Thymus (tissue), 11 donors: ENCODE data around the gene ATF7. TPM values are rescaled to one million over a fixed set of nuclear protein-coding genes. Genes with fewer than 3 reads are reported as not detected.

Experiments
- DNase-seq, 9 donors: peaks; one replicate each; pipeline ENCODE4 v3.0.0-alpha.2; 2013; ENCODE audit warnings: low spot score in 9 of 9, low read depth in 6 of 9, missing footprints in 1 of 9
- H3K27ac ChIP-seq, 2 donors: one replicate each; pipeline ENCODE4 v1.5.1; 2013; ENCODE audit warnings: control low read depth in 1 of 2, low read depth in 1 of 2, low read length in 1 of 2, mild to moderate bottlenecking in 1 of 2, moderate library complexity in 1 of 2
- H3K27me3 ChIP-seq, 2 donors: one replicate each; pipeline ENCODE4 v1.5.1; 2013; ENCODE audit warnings: low read length in 1 of 2; ENCODE audit not compliant: control insufficient read depth in 2 of 2, insufficient read depth in 1 of 2
- H3K36me3 ChIP-seq, 2 donors: one replicate each; pipeline ENCODE4 v1.5.1; 2013; ENCODE audit warnings: low read length in 1 of 2, mild to moderate bottlenecking in 1 of 2, moderate library complexity in 1 of 2; ENCODE audit not compliant: control insufficient read depth in 2 of 2, insufficient read depth in 2 of 2
- H3K4me1 ChIP-seq, 2 donors: one replicate each; pipeline ENCODE4 v1.5.1; 2013; ENCODE audit warnings: low read length in 2 of 2; ENCODE audit not compliant: control insufficient read depth in 2 of 2, insufficient read depth in 2 of 2
- H3K4me3 ChIP-seq, 2 donors: one replicate each; pipeline ENCODE4 v1.5.1; 2013; ENCODE audit warnings: low read length in 2 of 2, control low read depth in 1 of 2, mild to moderate bottlenecking in 1 of 2
- H3K9me3 ChIP-seq, 2 donors: one replicate each; pipeline ENCODE4 v1.5.1; 2013; ENCODE audit warnings: low read length in 1 of 2, mild to moderate bottlenecking in 1 of 2; ENCODE audit not compliant: control insufficient read depth in 2 of 2, insufficient read depth in 1 of 2
- WGBS: extraction: QIAGEN DNeasy Blood & Tissue Kit; methylation state at CpG from one replicate; pipeline ENCODE4 v1.1.7; 2013; 5-methylcytosine and 5-hydroxymethylcytosine counted together
- polyA plus RNA-seq: library from polyadenylated mRNA; stranded (reverse); fragments of 200-250 nt; gene quantifications from one replicate; pipeline ENCODE4 v1.2.3, GENCODE V29; 2013
- total RNA-seq: library from RNA; stranded (reverse); fragments of 120-200 nt; gene quantifications from one replicate; pipeline ENCODE4 v1.2.4, GENCODE V29; 2013
- donor health status: healthy.

Gene ATF7
- total and polyA plus RNA-seq, 2 donors = 6.0 to 15.8 TPM

DNA sequence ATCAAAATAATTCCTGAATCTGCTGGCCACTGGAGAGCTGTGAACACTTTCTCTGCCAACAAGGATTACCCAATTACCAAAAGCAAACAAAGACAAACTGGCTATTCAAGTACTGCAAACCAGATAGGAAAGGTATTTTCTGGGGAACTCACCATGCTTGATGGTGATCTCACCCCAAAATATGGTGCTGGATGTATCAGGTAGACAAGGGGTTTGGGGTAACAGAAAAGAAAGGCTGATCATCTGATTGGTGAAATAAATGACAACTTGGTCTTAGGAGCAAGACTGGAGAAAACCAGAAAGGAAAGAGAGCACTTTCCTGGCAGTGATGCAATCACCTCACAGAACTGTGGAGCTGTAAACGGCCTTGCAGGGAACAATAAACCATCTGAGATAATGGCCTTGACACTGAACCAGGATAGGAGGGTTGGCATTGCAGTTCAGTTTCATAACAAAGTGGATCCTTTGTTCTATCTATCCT, 87.9 kb downstream of the ATF7 start:
- DNase-seq = no peak

DNA sequence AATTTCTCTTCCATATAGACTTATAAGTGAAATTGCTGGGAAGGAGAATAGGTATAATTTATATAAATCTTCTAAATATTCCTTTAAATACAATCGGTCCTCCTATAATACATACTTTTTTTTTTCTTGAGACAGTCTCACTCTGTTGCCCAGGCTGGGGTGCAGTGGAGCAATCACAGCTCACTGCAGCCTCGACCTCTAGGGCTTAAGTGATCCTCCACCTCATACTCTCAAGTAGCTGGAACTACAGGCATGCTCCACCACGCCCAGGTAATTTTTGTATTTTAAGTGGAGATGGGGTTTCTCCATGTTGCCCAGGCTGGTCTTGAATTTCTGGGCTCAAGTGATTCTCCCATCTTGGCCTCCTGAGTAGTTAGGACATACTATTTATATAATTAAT, 89.2 kb downstream of the ATF7 start:
- H3K4me3 ChIP-seq = no peak overlapping the region
- peaks cover 35 to 70% of the 10 kb centered on the region in 2 donors for H3K36me3 ChIP-seq
- WGBS = 97% methylated on average over 3 of the region's 3 CpGs
- no peaks in the 10 kb centered on the region for H3K27me3 ChIP-seq
- no peak overlapping the region for H3K27ac ChIP-seq
- DNase-seq = no peak
- H3K4me1 ChIP-seq = no peaks in the 10 kb centered on the region
- no peaks in the 10 kb centered on the region for H3K9me3 ChIP-seq

More for the DNA sequence above, 87.9 kb downstream of the ATF7 start:
- WGBS = 92% methylated on average over 1 of the region's 1 CpG
- no peaks in the 10 kb centered on the region for H3K27me3 ChIP-seq
- H3K4me1 ChIP-seq = no peaks in the 10 kb centered on the region
- peaks cover 22 to 69% of the 10 kb centered on the region in 2 donors for H3K36me3 ChIP-seq
- no peak overlapping the region for H3K4me3 ChIP-seq
- H3K9me3 ChIP-seq = no peaks in the 10 kb centered on the region
- H3K27ac ChIP-seq = no peak overlapping the region

DNA sequence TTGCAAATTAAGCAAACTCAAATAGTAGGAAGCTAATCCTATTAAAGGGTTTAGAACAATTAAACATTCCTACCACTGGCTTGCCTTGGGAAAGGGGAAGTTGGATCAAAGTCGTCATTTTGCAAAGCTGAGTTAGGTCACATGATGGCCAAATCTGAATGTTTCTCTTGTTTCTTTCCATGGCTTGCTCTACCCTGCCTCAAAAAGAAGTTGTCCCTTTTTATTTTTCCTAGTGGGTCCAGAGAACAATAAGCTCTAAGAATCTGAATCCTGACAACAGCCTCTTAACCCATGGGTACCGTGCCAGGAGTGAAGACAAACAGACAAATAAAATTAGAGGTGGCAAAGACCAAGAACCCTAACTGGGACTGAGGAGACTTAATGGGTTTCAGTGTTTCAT, 92.7 kb downstream of the ATF7 start:
- whole genome bisulfite sequencing = 93% methylated on average over 2 of the region's 2 CpGs
- Histone ChIP-seq H3K9me3 (no peaks in the 10 kb centered on the region), H3K4me3 (no peak overlapping the region), H3K4me1 (no peaks in the 10 kb centered on the region), H3K27me3 (no peaks in the 10 kb centered on the region), H3K36me3 (peaks cover 44 to 65% of the 10 kb centered on the region in 2 donors), H3K27ac (no peak overlapping the region)
- DNase-seq = no peak

- no peak for DNase-seq
- Histone ChIP-seq H3K4me3 (no peak overlapping the region), H3K36me3 (peaks cover 42 to 61% of the 10 kb centered on the region in 2 donors), H3K27ac (no peak overlapping the region), H3K27me3 (no peaks in the 10 kb centered on the region), H3K4me1 (no peaks in the 10 kb centered on the region), H3K9me3 (no peaks in the 10 kb centered on the region)
- WGBS = 98% methylated on average over 7 of the region's 7 CpGs
Observed at GRCh38 chr12:53532524-53533445, 93.4 kb downstream of the ATF7 start.

DNA sequence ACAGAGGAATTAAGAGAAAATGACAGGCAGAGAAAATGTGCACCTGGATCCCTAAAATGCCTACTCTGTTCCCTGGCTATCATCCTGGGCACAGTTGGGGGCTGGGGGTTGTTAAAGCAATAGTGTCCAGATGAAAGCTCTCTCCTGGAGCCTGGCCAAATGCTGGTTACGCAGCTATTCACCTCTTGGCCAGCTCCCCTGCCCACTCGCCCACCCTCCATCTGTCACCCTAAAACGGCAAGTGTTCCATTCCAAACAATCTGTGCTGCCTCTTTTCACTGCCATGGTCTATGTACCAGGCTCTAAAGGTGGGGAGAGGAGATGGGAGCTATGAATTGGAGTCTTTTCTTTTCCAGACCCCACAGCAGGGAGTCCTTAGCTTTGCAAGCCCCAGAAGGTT, 94.2 kb downstream of the ATF7 start:
- no peak overlapping the region for H3K27ac ChIP-seq
- WGBS = 94% methylated on average over 3 of the region's 3 CpGs
- peaks cover 42 to 58% of the 10 kb centered on the region in 2 donors for H3K36me3 ChIP-seq
- no peak overlapping the region for H3K4me3 ChIP-seq
- no peaks in the 10 kb centered on the region for H3K27me3 ChIP-seq
- H3K4me1 ChIP-seq = no peaks in the 10 kb centered on the region
- no peak for DNase-seq
- H3K9me3 ChIP-seq = no peaks in the 10 kb centered on the region

DNA sequence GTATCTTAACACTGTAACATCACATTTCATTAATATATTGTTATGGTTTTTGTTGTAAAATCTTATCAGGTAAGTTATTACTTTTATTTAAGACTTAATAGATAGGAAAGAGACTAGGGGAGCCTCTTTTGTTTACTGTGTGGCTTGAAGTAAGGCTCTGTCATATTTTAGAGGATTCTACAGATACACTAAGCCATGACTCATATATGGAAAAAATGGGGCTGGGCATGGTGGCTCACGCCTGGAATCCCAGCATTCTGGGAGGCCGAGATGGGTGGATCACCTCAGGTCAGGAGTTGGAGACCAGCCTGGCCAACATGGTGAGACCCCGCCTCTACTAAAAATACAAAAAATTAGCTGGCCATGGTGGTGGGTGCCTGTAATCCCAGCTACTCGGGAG, 95.3 kb downstream of the ATF7 start:
- 97% methylated on average over 4 of the region's 4 CpGs for WGBS
- DNase-seq = no peak
- H3K36me3 ChIP-seq = peaks cover 40 to 52% of the 10 kb centered on the region in 2 donors

DNA sequence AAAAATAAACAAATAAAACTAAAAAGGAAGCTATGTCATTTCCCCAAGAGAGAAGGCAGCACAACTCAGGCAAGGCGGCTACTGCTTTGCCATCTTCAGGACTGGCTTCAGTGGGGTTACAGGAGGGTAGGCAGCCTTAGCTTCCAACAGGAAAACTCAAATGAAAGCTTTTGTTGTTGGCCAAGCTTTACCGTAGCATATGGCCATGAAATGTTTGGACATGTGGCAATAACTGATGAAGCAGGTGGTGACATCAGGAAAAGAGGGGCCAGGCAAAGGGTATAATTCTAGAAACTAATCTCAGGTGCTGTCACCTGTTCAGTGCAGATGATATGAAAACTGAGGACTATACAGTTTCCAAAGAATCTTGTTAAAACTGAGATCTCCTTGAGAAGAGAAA, 96.1 kb downstream of the ATF7 start:
- 98% methylated on average over 2 of the region's 2 CpGs for WGBS
- no peaks in the 10 kb centered on the region for H3K9me3 ChIP-seq
- no peak overlapping the region for H3K27ac ChIP-seq
- H3K4me1 ChIP-seq = no peaks in the 10 kb centered on the region
- H3K4me3 ChIP-seq = no peak overlapping the region
- H3K36me3 ChIP-seq = peaks cover 41 to 50% of the 10 kb centered on the region in 2 donors
- H3K27me3 ChIP-seq = no peaks in the 10 kb centered on the region
- DNase-seq = no peak

More for the DNA sequence above, 95.3 kb downstream of the ATF7 start:
- Histone ChIP-seq H3K27me3 (no peaks in the 10 kb centered on the region), H3K4me1 (no peaks in the 10 kb centered on the region), H3K9me3 (no peaks in the 10 kb centered on the region), H3K4me3 (no peak overlapping the region), H3K27ac (no peak overlapping the region)

GRCh38 chr12:53524476-53524875, 101.7 kb downstream of the ATF7 start:
- Histone ChIP-seq H3K4me3 (no peak overlapping the region), H3K27ac (no peak overlapping the region), H3K36me3 (peaks cover 49 to 54% of the 10 kb centered on the region in 2 donors), H3K9me3 (no peaks in the 10 kb centered on the region), H3K27me3 (no peaks in the 10 kb centered on the region), H3K4me1 (no peaks in the 10 kb centered on the region)
- 98% methylated on average over 13 of the region's 13 CpGs for WGBS
- no peak for DNase-seq

GRCh38 chr12:53523131-53523530, 103.1 kb downstream of the ATF7 start:
- H3K27ac ChIP-seq = no peak overlapping the region
- no peak for DNase-seq
- 98% methylated on average over 3 of the region's 3 CpGs for WGBS
- H3K9me3 ChIP-seq = no peaks in the 10 kb centered on the region
- H3K36me3 ChIP-seq = peaks cover 54 to 64% of the 10 kb centered on the region in 2 donors
- no peaks in the 10 kb centered on the region for H3K4me1 ChIP-seq
- H3K4me3 ChIP-seq = no peak overlapping the region
- no peaks in the 10 kb centered on the region for H3K27me3 ChIP-seq
